Activated CD4-positive, alpha-beta T cell treated with anti-CD3 and anti-CD28 coated beads, Interleukin-2, amount 50 U/mL, for 16 hours (primary cell): ENCODE data around the gene ANXA11.
"Not testable (repeated sequence)": the region's sequence is repeated elsewhere in the genome, so short reads cannot be mapped to it uniquely, and the experiment has no call there.

ENCODE experiments used
- DNase-seq: peaks from one replicate; pipeline ENCODE4 v3.0.0-alpha.2; 2020

The ANXA11 gene

DNA sequence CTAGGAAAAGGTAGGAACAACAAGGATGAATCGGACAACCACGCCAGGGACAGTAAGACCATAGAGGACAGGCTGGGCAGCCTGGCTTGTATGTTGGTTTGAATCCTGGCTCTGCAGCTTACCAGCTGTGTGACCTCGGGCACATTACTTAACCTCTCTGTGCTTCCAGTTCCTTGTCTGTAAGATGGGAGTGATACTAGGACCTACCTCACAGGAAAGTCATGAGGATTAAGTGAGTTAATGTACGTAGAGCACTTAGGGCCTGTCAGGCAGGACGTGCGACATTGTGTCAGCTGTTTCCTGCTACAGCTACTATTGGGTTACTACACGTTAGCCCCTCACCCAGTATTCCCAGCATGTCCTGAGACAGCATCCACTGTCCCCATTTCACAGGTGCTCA is 40.7 kb downstream of the ANXA11 start:
- DNase-seq = no peak

DNA sequence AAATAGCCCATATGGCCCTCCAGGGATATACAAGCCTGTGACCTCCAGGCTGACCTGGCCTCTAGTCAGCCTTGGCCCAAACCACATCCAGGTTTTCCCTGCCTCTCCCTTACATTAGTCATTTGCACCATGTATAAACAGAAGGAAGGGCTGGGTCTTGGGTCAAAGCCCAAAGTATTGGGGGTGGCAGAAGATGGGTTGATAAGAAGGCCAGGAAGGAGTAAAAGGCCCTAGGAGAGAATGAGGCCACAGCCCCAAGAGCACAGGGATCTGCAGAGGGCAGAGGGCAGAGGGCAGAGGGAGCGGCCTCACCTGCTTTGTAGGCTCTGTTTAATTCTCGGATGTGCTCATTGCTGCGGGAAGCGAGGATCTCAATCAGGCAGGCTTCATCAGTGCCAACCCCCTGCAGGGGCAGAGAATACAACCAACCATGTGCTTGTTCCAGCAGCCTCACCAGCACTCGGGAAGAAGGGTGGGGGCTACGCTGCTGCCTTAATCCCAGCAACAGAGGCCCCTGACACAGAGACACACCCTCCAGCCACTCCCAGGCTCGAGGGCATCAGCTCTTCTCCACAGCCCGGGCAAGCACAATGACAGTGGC is 41.5 kb downstream of the ANXA11 start:
- DNase-seq = no peak

DNA sequence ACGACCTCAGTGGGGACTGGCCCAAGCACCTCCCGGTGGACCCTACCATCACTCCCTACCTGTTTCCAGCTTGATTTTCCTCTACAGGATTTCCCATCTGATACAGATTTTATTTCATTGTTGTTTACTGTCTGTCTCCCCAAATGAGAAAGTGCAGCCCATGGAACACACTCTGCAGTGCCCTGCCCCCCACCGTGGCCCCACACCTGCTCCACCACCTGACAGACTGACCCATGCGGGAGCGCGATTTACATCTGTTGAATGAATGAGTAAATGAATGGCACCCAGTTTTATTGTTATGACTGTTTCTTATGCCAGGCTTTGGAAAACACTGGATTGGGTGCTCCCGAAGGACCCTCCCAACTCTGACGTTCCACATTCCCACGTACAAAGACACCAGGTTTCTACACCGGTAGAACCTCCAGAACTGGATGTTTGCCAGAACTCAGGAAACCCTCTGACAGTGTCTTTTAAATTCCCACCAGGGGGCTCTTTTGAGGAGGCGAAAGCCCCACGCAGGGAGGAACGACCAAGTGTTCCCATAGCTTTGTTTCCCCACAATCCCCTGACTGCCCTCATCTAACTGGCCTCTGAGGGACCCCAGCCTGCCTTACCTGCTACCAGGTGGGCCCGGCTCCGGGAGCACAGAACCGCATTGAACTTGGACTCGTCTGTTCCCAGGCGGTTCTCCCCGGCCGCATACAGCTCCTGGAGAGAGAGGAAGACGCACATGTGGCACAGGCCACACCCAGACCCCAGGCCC is 43.8 kb downstream of the ANXA11 start:
- no peak for DNase-seq

DNA sequence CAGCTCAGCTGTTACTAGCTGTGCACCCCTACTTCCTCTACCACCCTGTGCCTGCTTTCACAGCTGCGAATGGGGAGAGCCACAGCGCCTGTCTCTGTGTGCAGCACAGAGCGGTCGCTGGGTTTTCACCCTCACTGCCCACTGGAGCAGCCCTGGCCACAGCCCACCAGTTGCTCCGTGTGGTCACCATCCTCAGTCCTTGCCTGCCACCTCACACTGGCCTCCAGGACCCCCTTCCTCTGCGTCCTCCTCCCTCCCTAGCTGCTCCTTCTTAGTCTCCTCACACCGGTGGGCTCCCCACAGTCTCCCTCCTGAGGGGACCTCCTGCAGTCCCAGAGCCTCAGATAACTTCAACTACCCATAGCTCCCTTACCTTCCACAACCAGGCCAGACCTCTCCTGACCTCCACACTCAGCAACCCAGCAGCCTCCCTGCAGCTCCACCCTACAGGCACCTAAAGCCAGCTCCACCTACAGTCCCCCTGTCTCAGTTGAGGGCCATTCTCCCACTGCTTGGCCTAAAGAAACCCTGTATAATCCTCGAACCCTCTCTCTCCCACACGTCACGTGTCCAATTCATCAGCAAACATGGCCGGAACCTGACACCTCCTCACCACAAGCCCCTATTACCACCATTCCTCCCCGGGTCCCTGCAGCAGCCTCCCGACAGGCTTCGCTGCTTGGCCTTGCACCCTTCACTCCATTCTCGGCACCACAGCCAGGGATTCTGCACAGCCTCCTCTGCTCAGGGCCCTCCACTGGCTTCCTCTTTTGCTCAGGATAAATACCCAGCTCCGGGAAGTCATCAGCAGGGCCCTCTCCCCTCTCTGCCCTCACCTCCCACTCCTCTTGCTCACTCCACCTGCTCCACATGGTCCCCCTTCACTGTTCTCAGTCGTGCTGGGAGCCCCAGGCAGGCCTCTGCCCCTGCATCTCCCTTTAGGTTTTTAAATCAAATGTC is 44.7 kb downstream of the ANXA11 start:
- DNase-seq = no peak

GRCh38 chr10:80159166-80159873 is 46.0 kb downstream of the ANXA11 start:
- DNase-seq = no peak

GRCh38 chr10:80158598-80159127 is 46.7 kb downstream of the ANXA11 start:
- no peak for DNase-seq

GRCh38 chr10:80158126-80158525 is 47.2 kb downstream of the ANXA11 start:
- DNase-seq = no peak

DNA sequence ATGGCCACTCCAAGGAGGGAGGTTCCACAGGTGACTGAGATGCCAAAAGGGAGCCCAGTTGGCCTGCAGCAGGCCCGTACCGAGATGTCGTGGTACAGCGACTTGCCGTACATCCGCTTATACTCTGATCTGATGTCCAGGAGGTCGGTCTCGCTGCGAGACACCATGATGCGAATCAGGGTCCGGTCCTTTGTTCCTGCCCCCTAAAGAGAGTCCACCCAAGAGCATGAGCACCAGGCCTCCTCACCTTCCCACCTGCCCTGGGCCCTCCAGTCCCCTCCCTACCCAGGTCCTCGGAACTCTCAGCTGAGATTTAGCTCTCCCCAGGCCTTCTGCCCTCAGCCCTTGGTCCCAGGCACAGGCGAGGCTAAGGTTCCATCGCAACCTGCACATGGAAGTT is 47.8 kb downstream of the ANXA11 start:
- no peak for DNase-seq

DNA sequence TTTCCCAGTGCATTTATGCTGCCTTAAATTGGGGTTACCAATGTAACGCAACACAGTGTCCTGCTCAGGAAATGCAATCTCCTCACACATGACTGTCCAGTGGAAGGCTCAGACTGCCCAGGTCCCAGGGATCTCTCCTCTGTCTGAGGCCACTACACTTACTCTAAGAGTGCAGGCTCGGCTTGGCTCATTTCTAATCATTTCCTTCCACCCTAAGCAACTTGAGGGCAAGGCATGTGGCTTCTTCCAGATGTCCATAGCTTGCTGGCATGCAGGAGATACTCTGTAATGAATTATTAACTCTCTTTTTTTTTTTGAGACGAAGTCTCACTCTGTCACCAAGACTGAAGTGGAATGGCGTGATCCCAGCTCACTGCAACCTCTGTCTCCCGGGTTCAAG is 49.1 kb downstream of the ANXA11 start:
- no peak for DNase-seq

- DNase-seq = no peak
These were observed 49.6 kb downstream of the ANXA11 start for GRCh38 chr10:80155696-80156215.

- DNase-seq = no peak
These were observed 50.2 kb downstream of the ANXA11 start for GRCh38 chr10:80154978-80155695.

GRCh38 chr10:80154626-80154977 is 50.7 kb downstream of the ANXA11 start:
- no peak for DNase-seq

- DNase-seq = no peak
These were observed 51.9 kb downstream of the ANXA11 start for GRCh38 chr10:80153460-80153859.

DNA sequence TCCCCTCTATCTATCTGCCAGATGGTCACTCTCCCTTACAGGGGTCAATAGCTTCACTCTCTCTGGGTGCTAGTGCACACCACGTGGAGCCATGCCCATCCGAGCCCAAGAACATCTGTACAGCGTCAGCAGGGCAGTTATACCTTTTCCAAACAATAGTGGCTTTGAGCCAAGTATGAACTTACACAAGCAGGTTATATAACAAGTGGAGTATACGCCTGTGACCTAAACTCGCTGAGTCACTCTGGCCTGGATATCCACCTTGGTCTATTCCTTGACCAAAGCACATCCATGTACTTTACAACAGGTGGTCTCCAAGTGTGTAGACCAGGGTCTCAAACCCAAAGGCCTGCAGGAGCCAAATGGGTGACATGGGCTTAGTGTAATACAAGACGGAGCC is 52.5 kb downstream of the ANXA11 start:
- no peak for DNase-seq

DNA sequence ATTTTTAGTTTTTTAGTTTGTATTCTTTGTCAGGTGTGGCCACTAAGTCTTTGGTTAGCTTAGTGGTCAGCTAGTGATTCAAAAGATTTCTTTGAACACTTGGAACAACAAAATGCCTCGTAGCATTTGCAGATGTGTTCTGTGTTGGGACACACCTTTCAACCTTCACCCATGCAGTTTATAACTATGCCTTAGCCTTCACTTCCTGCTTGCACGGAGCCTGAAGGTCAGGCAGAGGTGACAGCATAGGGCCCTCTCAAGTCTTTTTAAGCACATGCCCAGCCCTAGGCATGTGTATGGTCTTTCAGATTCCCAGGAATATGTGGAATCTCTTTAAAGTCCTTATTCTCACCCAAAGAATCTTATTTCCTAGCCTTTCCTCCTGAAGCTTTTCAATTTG is 55.2 kb downstream of the ANXA11 start:
- no peak for DNase-seq

- DNase-seq = no peak
These were observed 56.2 kb downstream of the ANXA11 start for GRCh38 chr10:80149123-80149522.

- DNase-seq = no peak
These were observed 57.1 kb downstream of the ANXA11 start for GRCh38 chr10:80148166-80148805.

- no peak for DNase-seq
These were observed 58.4 kb downstream of the ANXA11 start for GRCh38 chr10:80146918-80147317.

GRCh38 chr10:80145406-80146308 is 59.7 kb downstream of the ANXA11 start:
- not testable (repeated sequence) for DNase-seq

- peak; percentile 9 for DNase-seq
These were observed 60.6 kb downstream of the ANXA11 start for GRCh38 chr10:80144696-80145131.
